Smooth muscle cell of the brain vasculature (primary cell): ENCODE data around the gene MEGF10.

Experiments
- DNase-seq: peaks from one replicate; pipeline ENCODE4 v3.0.0-alpha.2; 2012; ENCODE audit warnings: low read depth, low spot score

The MEGF10 gene

GRCh38 chr5:127409921-127410675 lies 119.5 kb downstream of the MEGF10 start:
- DNase-seq: no peak

- no peak for DNase-seq
These were observed 120.4 kb downstream of the MEGF10 start for GRCh38 chr5:127410959-127411358.

- no peak for DNase-seq
These were observed 120.8 kb downstream of the MEGF10 start for GRCh38 chr5:127411381-127411780.

GRCh38 chr5:127412698-127413097 lies 122.1 kb downstream of the MEGF10 start:
- DNase-seq: no peak

- no peak for DNase-seq
These were observed 124.4 kb downstream of the MEGF10 start for GRCh38 chr5:127415034-127415433.

- no peak for DNase-seq
These were observed 126.3 kb downstream of the MEGF10 start for GRCh38 chr5:127416906-127417305.

- DNase-seq: no peak
These were observed 126.9 kb downstream of the MEGF10 start for GRCh38 chr5:127417528-127417927.

GRCh38 chr5:127418367-127418766 lies 127.8 kb downstream of the MEGF10 start:
- no peak for DNase-seq

- no peak for DNase-seq
These were observed 128.5 kb downstream of the MEGF10 start for GRCh38 chr5:127418974-127419682.

GRCh38 chr5:127419683-127420257 lies 129.2 kb downstream of the MEGF10 start:
- no peak for DNase-seq

- no peak for DNase-seq
These were observed 130.2 kb downstream of the MEGF10 start for GRCh38 chr5:127420758-127421157.

- DNase-seq: no peak
These were observed 130.9 kb downstream of the MEGF10 start for GRCh38 chr5:127421471-127421870.

- DNase-seq: no peak
These were observed 132.7 kb downstream of the MEGF10 start for GRCh38 chr5:127423173-127423798.

GRCh38 chr5:127425037-127425436 lies 134.4 kb downstream of the MEGF10 start:
- DNase-seq: no peak

- DNase-seq: no peak
These were observed 135.3 kb downstream of the MEGF10 start for GRCh38 chr5:127425868-127426267.

GRCh38 chr5:127426661-127427060 lies 136.1 kb downstream of the MEGF10 start:
- DNase-seq: no peak

- DNase-seq: no peak
These were observed 137.7 kb downstream of the MEGF10 start for GRCh38 chr5:127428276-127428675.

GRCh38 chr5:127428748-127429147 lies 138.2 kb downstream of the MEGF10 start:
- DNase-seq: no peak

GRCh38 chr5:127429928-127430327 lies 139.3 kb downstream of the MEGF10 start:
- no peak for DNase-seq

- no peak for DNase-seq
These were observed 140.0 kb downstream of the MEGF10 start for GRCh38 chr5:127430627-127431026.

- DNase-seq: no peak
These were observed 141.5 kb downstream of the MEGF10 start for GRCh38 chr5:127431977-127432585.

- DNase-seq: no peak
These were observed 142.9 kb downstream of the MEGF10 start for GRCh38 chr5:127433526-127433925.
